Measurements from ENCODE around the gene HRAS. TPM values are rescaled to one million over a fixed set of nuclear protein-coding genes. Genes with fewer than 3 reads are reported as not detected.
A peak's percentile ranks its signal among the peaks of the same experiment; 100 is the strongest.

HRAS gene
- total RNA-seq, 1 donor from 2014 or later, result 43.9 TPM

- H3K4me1 Mint-ChIP-seq, result peaks cover 11% of the 10 kb centered on the region
- peak overlapping the region; percentile 53 for H3K4me3 Mint-ChIP-seq
- no peaks in the 10 kb centered on the region for H3K9me3 Mint-ChIP-seq
- no peak for ATAC-seq (ENCODE audit: low read depth)
- POLR2A ChIA-PET, result interaction anchor here (0.6 to 3.4 kb wide), 13 partner anchors 10 to 193 kb away, joined by 3 to 22 read pairs (median 7); partner anchors contain the start of genes DEAF1, HRAS, IRF7 and LRRC56
- H3K27ac Mint-ChIP-seq, result no peak overlapping the region
- TF ChIP-seq, protein P1, sequence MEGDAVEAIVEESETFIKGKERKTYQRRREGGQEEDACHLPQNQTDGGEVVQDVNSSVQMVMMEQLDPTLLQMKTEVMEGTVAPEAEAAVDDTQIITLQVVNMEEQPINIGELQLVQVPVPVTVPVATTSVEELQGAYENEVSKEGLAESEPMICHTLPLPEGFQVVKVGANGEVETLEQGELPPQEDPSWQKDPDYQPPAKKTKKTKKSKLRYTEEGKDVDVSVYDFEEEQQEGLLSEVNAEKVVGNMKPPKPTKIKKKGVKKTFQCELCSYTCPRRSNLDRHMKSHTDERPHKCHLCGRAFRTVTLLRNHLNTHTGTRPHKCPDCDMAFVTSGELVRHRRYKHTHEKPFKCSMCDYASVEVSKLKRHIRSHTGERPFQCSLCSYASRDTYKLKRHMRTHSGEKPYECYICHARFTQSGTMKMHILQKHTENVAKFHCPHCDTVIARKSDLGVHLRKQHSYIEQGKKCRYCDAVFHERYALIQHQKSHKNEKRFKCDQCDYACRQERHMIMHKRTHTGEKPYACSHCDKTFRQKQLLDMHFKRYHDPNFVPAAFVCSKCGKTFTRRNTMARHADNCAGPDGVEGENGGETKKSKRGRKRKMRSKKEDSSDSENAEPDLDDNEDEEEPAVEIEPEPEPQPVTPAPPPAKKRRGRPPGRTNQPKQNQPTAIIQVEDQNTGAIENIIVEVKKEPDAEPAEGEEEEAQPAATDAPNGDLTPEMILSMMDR (IDR thresholded peaks at IDR 0.05), result no peak
- no peaks in the 10 kb centered on the region for H3K27me3 Mint-ChIP-seq
- intact Hi-C loops (cut with micrococcal nuclease), result loop anchor here (1.0 kb wide), 6 partner anchors 19 to 209 kb away; partner anchors contain the start of genes LRRC56 and PHRF1
- no peaks in the 10 kb centered on the region for H3K36me3 Mint-ChIP-seq (ENCODE audit: low read depth)
- DNase-seq, result no peak
- CTCF ChIA-PET, result interaction anchor here (0.9 to 2.2 kb wide), 8 partner anchors 8 to 167 kb away, joined by 3 to 24 read pairs (median 4); partner anchors contain the start of gene PHRF1
Observed at GRCh38 chr11:555780-556661, 20.6 kb upstream of the HRAS start.

DNA sequence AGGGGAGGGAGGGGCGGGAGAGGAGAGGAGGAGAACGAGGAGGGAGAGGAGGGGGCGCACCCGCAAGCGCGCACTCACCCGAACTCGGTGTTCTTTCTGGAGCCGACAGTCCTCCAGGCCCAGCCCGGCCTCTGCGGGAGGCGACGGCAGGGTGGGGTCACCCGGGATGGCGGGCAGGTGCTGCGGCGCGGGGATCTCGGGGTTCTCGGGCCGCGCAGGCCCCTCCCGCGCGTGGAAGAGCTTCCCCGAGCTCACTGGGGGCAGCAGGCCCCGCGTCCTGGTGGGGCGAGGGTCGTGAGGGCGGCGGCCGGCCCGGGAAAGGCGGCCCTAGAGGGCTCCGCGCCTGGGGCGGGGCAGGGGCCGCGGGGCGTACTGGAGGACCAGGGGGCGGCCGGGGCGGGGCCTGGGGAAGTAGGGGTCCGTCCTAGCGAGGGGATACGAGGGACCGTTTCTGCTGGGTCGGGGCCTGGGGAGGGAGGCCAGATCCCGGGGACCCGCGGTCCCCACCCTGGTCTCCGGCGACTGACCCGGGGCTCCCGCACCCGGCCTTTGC lies 19.9 kb upstream of the HRAS start:
- Mint-ChIP-seq H3K9me3 (no peaks in the 10 kb centered on the region), H3K36me3 (ENCODE audit: low read depth) (no peaks in the 10 kb centered on the region), H3K27ac (no peak overlapping the region), H3K4me1 (peaks cover 9% of the 10 kb centered on the region), H3K4me3 (no peak overlapping the region), H3K27me3 (no peaks in the 10 kb centered on the region)
- POLR2A ChIA-PET, result interaction anchor here (0.6 to 3.4 kb wide), 16 partner anchors 14 to 348 kb away, joined by 3 to 22 read pairs (median 8); partner anchors contain the start of genes BET1L, DEAF1, HRAS and IRF7
- DNase-seq (peak; percentile 41), ATAC-seq (ENCODE audit: low read depth) (peak; percentile 13)
- TF ChIP-seq, protein P1 (IDR thresholded peaks at IDR 0.05), result no peak
- CTCF ChIA-PET, result interaction anchor here (0.8 to 2.2 kb wide), 11 partner anchors 8 to 168 kb away, joined by 3 to 24 read pairs (median 4); partner anchors contain the start of genes PHRF1 and TMEM80
- intact Hi-C loops (cut with micrococcal nuclease), result loop anchor here (1.0 kb wide), 6 partner anchors 18 to 210 kb away; partner anchors contain the start of genes LRRC56 and PHRF1

DNA sequence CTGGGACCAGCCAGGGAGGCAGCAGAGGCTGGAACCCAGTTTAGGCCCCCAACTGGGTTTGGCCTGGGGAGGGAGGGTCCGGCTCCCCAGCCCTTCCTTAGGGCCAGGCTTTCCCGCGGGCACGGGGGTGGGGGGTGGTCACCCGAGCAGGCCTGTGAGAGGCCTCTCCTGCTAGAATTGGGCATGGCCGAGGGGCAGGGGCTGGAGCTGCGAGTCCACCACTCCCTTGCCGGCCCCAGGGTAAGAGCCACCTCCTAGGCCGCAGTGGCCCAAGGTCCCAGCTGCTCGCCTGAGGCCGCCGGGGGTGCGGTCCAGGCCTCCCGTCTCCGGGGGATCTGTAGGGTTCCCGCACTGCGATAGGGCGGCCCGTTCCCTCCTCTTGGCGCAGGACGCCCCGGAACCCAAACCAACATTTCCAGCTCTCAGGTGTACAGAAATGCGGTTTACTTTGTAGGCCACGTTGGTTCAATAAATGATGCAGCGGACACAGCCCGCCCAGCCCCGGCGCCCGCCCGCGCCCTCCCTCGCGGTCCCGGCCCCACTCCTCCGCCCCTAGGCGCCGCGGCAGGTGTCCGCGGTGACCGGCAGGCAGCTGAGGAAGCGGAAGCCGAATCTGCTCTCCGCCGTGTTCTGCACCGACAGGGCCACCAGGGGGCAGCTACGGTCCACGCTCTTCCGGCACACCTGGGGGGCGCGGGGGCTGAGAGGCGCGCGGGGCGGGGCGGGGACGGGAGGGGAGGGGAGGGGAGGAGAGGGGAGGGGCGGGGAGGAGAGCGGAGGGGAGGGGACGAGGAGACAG lies 19.3 kb upstream of the HRAS start:
- Mint-ChIP-seq H3K9me3 (no peaks in the 10 kb centered on the region), H3K4me3 (peak overlapping the region; percentile 24), H3K27ac (no peak overlapping the region), H3K36me3 (ENCODE audit: low read depth) (no peaks in the 10 kb centered on the region), H3K27me3 (no peaks in the 10 kb centered on the region), H3K4me1 (peaks cover 2% of the 10 kb centered on the region)
- intact Hi-C loops (cut with micrococcal nuclease), result loop anchor here (1.0 kb wide), 6 partner anchors 17 to 211 kb away; partner anchors contain the start of genes LRRC56 and PHRF1
- TF ChIP-seq, protein P1 (IDR thresholded peaks at IDR 0.05), result no peak
- ATAC-seq (ENCODE audit: low read depth) (peak; percentile 93), DNase-seq (peak; percentile 70)
- ChIA-PET CTCF (interaction anchor here (0.6 to 2.2 kb wide), 14 partner anchors 9 to 172 kb away, joined by 3 to 24 read pairs (median 4); partner anchors contain the start of genes PHRF1 and TMEM80), POLR2A (interaction anchor here (0.6 to 3.4 kb wide), 15 partner anchors 14 to 347 kb away, joined by 3 to 22 read pairs (median 6); partner anchors contain the start of genes BET1L, DEAF1, GATD1 and HRAS)

- H3K27ac Mint-ChIP-seq, result no peak overlapping the region
- H3K4me3 Mint-ChIP-seq, result no peak overlapping the region
Observed at GRCh38 chr11:553988-554340, 18.6 kb upstream of the HRAS start.

More at GRCh38 chr11:553988-554340, 18.6 kb upstream of the HRAS start:
- H3K4me1 Mint-ChIP-seq, result peaks cover 2% of the 10 kb centered on the region
- H3K36me3 Mint-ChIP-seq (ENCODE audit: low read depth), result no peaks in the 10 kb centered on the region
- no peaks in the 10 kb centered on the region for H3K9me3 Mint-ChIP-seq
- POLR2A ChIA-PET, result interaction anchor here (1.5 to 3.4 kb wide), 3 partner anchors 22 to 172 kb away, joined by 10 to 22 read pairs (median 15); partner anchors contain the start of genes DEAF1, PHRF1 and TMEM80
- no peak for ATAC-seq (ENCODE audit: low read depth)
- TF ChIP-seq, protein P1 (IDR thresholded peaks at IDR 0.05), result no peak
- CTCF ChIA-PET, result interaction anchor here (0.9 to 2.2 kb wide), 5 partner anchors 20 to 169 kb away, joined by 3 to 24 read pairs (median 3); partner anchors contain the start of gene PHRF1
- intact Hi-C loops (cut with micrococcal nuclease), result no loop called here
- DNase-seq, result no peak
- H3K27me3 Mint-ChIP-seq, result no peaks in the 10 kb centered on the region
